HL-60 (cell line): ENCODE results near the gene BRIX1.
"Not testable (repeated sequence)": the region's sequence is repeated elsewhere in the genome, so short reads cannot be mapped to it uniquely, and the experiment has no call there.

ENCODE experiments used
- DNase-seq, 2 experiments: peaks; one replicate each; pipeline ENCODE4 v3.0.0-alpha.2; 2010 to 2020; ENCODE audit warnings: low read depth in 1 of 2, low spot score in 1 of 2
- H3K27ac ChIP-seq: fragments of 250-450 bp; sonication (Bioruptor Pico); replicated peaks from 2 replicates; pipeline ENCODE4 v1.5.1; 2020; ENCODE audit warnings: mild to moderate bottlenecking, moderate library complexity
- H3K27me3 ChIP-seq: fragments of 250-450 bp; sonication (Bioruptor Pico); 2 replicates; pipeline ENCODE4 v1.5.1; 2021; ENCODE audit warnings: mild to moderate bottlenecking, moderate library complexity; ENCODE audit not compliant: insufficient read depth, poor library complexity, severe bottlenecking
- H3K4me3 ChIP-seq: replicated peaks from 2 replicates; pipeline ENCODE4 v1.5.1; 2011; ENCODE audit warnings: mild to moderate bottlenecking, control low read depth, low read length; ENCODE audit not compliant: insufficient read depth
- CTCF ChIP-seq: IDR thresholded peaks from one replicate; pipeline ENCODE4 v1.5.1; 2011; ENCODE audit warnings: low read length, control low read depth, inconsistent platforms; ENCODE audit not compliant: insufficient read depth
- GABPA ChIP-seq: IDR thresholded peaks from 2 replicates; pipeline ENCODE4 v1.6.1; 2012; ENCODE audit warnings: low read depth
- POLR2AphosphoS5 ChIP-seq: IDR thresholded peaks from 2 replicates; pipeline ENCODE4 v1.6.1; 2012; ENCODE audit warnings: low read depth
- REST ChIP-seq: IDR thresholded peaks from 2 replicates; pipeline ENCODE4 v1.6.1; 2012; ENCODE audit warnings: low read depth; ENCODE audit not compliant: insufficient replicate concordance
- SPI1 ChIP-seq: IDR thresholded peaks from 2 replicates; pipeline ENCODE4 v1.6.1; 2012; ENCODE audit warnings: low read depth, mild to moderate bottlenecking, borderline replicate concordance

BRIX1 gene

GRCh38 chr5:34916518-34916917 is 1.0 kb downstream of the BRIX1 start:
- H3K27ac ChIP-seq = peak overlapping the region; percentile 93
- peak overlapping the region; percentile 75 for H3K4me3 ChIP-seq
- no peak for DNase-seq
- H3K27me3 ChIP-seq = no peaks in the 10 kb centered on the region
- TF ChIP-seq GABPA (no peak), SPI1 (no peak), REST (no peak), POLR2AphosphoS5 (no peak), CTCF (no peak)

- DNase-seq = no peak
- TF ChIP-seq SPI1 (no peak), CTCF (no peak), GABPA (no peak), POLR2AphosphoS5 (no peak), REST (no peak)
- H3K4me3 ChIP-seq = peak overlapping the region; percentile 75
- H3K27me3 ChIP-seq = no peaks in the 10 kb centered on the region
- no peak overlapping the region for H3K27ac ChIP-seq
Observed at GRCh38 chr5:34918025-34918424, 2.5 kb downstream of the BRIX1 start.

- no peak overlapping the region for H3K27ac ChIP-seq
- H3K27me3 ChIP-seq = no peaks in the 10 kb centered on the region
- TF ChIP-seq GABPA (no peak), POLR2AphosphoS5 (no peak), SPI1 (no peak), CTCF (no peak), REST (no peak)
- H3K4me3 ChIP-seq = no peak overlapping the region
- no peak for DNase-seq
Observed at GRCh38 chr5:34919077-34919476, 3.6 kb downstream of the BRIX1 start.

GRCh38 chr5:34923256-34923655 is 7.7 kb downstream of the BRIX1 start:
- DNase-seq, H3K27ac ChIP-seq, H3K27me3 ChIP-seq, H3K4me3 ChIP-seq: not testable (repeated sequence)
